Loucy (cell line): Measurements from ENCODE around the gene SLC19A1.

ENCODE experiments used
- H2AFZ ChIP-seq: fragments of 200-600 bp; sonication (generic); 2 replicates; pipeline ENCODE4 v1.6.0; 2016; ENCODE audit warnings: antibody characterized with exemption, mild to moderate bottlenecking, low read length, moderate library complexity
- H3F3A ChIP-seq: fragments of 200-600 bp; 2 replicates; pipeline ENCODE4 v1.6.0; 2016; ENCODE audit warnings: antibody characterized with exemption, low read depth, mild to moderate bottlenecking
- H3K27me3 ChIP-seq: fragments of 200-600 bp; sonication (generic); 2 replicates; pipeline ENCODE4 v1.6.1; 2014; ENCODE audit warnings: low read length, mild to moderate bottlenecking; ENCODE audit not compliant: insufficient read depth, poor library complexity, severe bottlenecking
- H3K36me3 ChIP-seq: fragments of 200-600 bp; sonication (generic); 2 replicates; pipeline ENCODE4 v1.6.1; 2016; ENCODE audit warnings: low read length; ENCODE audit not compliant: insufficient read depth
- H3K4me1 ChIP-seq: fragments of 200-600 bp; sonication (generic); 2 replicates; pipeline ENCODE4 v1.5.1; 2014; ENCODE audit warnings: low read length, mild to moderate bottlenecking; ENCODE audit not compliant: insufficient read depth, poor library complexity, severe bottlenecking
- H3K4me2 ChIP-seq: fragments of 200-600 bp; sonication (generic); 2 replicates; pipeline ENCODE4 v1.6.0; 2014; ENCODE audit warnings: antibody characterized with exemption, low read length, low read depth, mild to moderate bottlenecking; ENCODE audit not compliant: poor library complexity, severe bottlenecking
- H3K4me3 ChIP-seq: fragments of 200-600 bp; sonication (generic); 2 replicates; pipeline ENCODE4 v1.5.1; 2014; ENCODE audit warnings: low read length, mild to moderate bottlenecking, mixed read lengths; ENCODE audit not compliant: poor library complexity, severe bottlenecking
- H3K79me2 ChIP-seq: fragments of 200-600 bp; sonication (generic); 2 replicates; pipeline ENCODE4 v1.6.1; 2014; ENCODE audit warnings: low read length; ENCODE audit not compliant: insufficient read depth
- H3K9ac ChIP-seq: fragments of 200-600 bp; sonication (generic); 2 replicates; pipeline ENCODE4 v1.6.0; 2014; ENCODE audit warnings: mild to moderate bottlenecking, low read depth, low read length, moderate library complexity; ENCODE audit not compliant: poor library complexity, severe bottlenecking
- H3K9me2 ChIP-seq: fragments of 200-600 bp; sonication (generic); replicated peaks from 2 replicates; pipeline ENCODE4 v1.6.1; 2016; ENCODE audit warnings: low read depth, low read length, mixed read lengths
- H3K9me3 ChIP-seq: fragments of 200-600 bp; sonication (generic); 2 replicates; pipeline ENCODE4 v1.6.1; 2014; ENCODE audit warnings: mild to moderate bottlenecking, antibody characterized with exemption, low read length, low read depth; ENCODE audit not compliant: insufficient read depth
- H4K20me1 ChIP-seq: fragments of 200-600 bp; sonication (generic); 2 replicates; pipeline ENCODE4 v1.6.0; 2014; ENCODE audit warnings: antibody characterized with exemption, low read length, mild to moderate bottlenecking; ENCODE audit not compliant: insufficient read depth, poor library complexity, severe bottlenecking
- CTCF ChIP-seq: fragments of 200-600 bp; sonication (generic); conservative IDR thresholded peaks from 2 replicates; pipeline ENCODE4 v1.5.1; 2014; ENCODE audit warnings: mild to moderate bottlenecking, antibody characterized with exemption, low read length
- EZH2phosphoT487 ChIP-seq: fragments of 200-600 bp; IDR thresholded peaks from 2 replicates; pipeline ENCODE4 v1.6.1; 2018; ENCODE audit warnings: antibody characterized with exemption, mild to moderate bottlenecking, moderate library complexity, borderline replicate concordance

Gene SLC19A1

GRCh38 chr21:45477176-45478114, 64.8 kb downstream of the SLC19A1 start:
- Histone ChIP-seq H3K4me2 (peak overlapping the region; percentile 72), H3F3A (no peaks in the 10 kb centered on the region), H4K20me1 (no peaks in the 10 kb centered on the region), H3K4me1 (peaks cover 9% of the 10 kb centered on the region), H3K9ac (no peak overlapping the region), H3K79me2 (no peaks in the 10 kb centered on the region), H2AFZ (peak overlapping the region; percentile 98; the same call in 1 of the 2 replicates), H3K27me3 (no peaks in the 10 kb centered on the region), H3K4me3 (no peak overlapping the region), H3K9me2 (no peaks in the 10 kb centered on the region), H3K36me3 (no peaks in the 10 kb centered on the region), H3K9me3 (no peaks in the 10 kb centered on the region)
- no peak for TF ChIP-seq CTCF
- TF ChIP-seq EZH2phosphoT487 = no peak

DNA sequence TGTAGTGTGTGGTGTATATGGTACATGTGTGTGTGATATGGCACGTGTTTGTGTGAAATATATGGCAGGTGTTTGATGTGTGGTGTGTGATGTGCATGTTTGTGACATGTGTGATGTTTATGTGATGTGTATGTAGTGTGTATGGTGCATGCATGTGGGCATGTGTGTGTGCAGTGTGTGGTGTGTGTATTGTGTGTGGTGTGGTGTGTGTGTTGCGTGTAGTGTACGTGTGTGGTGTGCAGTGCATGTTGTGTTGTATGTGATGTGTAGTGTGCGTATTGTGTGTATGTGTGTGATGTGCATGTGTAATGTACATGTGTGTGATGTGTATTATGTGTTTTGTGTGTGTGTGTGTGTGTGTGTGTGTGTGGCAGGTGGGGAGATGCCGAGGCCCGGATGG, 65.7 kb downstream of the SLC19A1 start:
- H3K79me2 ChIP-seq = no peaks in the 10 kb centered on the region
- H3K36me3 ChIP-seq = no peaks in the 10 kb centered on the region
- no peaks in the 10 kb centered on the region for H3F3A ChIP-seq

GRCh38 chr21:45475797-45476570, 66.3 kb downstream of the SLC19A1 start:
- Histone ChIP-seq H3K4me1 (peaks cover 9% of the 10 kb centered on the region), H3K4me2 (no peak overlapping the region), H3K4me3 (no peak overlapping the region), H3F3A (no peaks in the 10 kb centered on the region), H3K9me2 (no peaks in the 10 kb centered on the region), H3K27me3 (no peaks in the 10 kb centered on the region), H2AFZ (no peak overlapping the region), H3K9ac (no peak overlapping the region), H3K36me3 (no peaks in the 10 kb centered on the region), H3K9me3 (no peaks in the 10 kb centered on the region), H3K79me2 (no peaks in the 10 kb centered on the region), H4K20me1 (no peaks in the 10 kb centered on the region)
- no peak for TF ChIP-seq EZH2phosphoT487

More for the DNA sequence above, 65.7 kb downstream of the SLC19A1 start:
- Histone ChIP-seq H3K4me2 (no peak overlapping the region), H3K4me3 (no peak overlapping the region), H3K9me2 (no peaks in the 10 kb centered on the region), H3K27me3 (no peaks in the 10 kb centered on the region), H3K4me1 (peaks cover 9% of the 10 kb centered on the region), H3K9ac (no peak overlapping the region), H4K20me1 (no peaks in the 10 kb centered on the region), H3K9me3 (no peaks in the 10 kb centered on the region), H2AFZ (no peak overlapping the region)
- no peak for TF ChIP-seq CTCF
- no peak for TF ChIP-seq EZH2phosphoT487
